Naive thymus-derived CD4-positive, alpha-beta T cell (primary cell): ENCODE data around the gene THSD4. TPM values are rescaled to one million over a fixed set of nuclear protein-coding genes. Genes with fewer than 3 reads are reported as not detected.

ENCODE experiments used
- ATAC-seq: fragments of 150-1000 bp; cut with Tn5 transposase; 2 replicates; pipeline ENCODE4 v1.10.0; 2021; ENCODE audit warnings: mild to moderate bottlenecking, moderate library complexity
- CTCF ChIA-PET: fragments of 350-600 bp; sonication (Branson Sonifier 250); formaldehyde crosslinking; loops from one replicate; lab custom pipeline; 2021; ENCODE audit warnings: antibody characterized with exemption; lab: Charles Lee
- POLR2A ChIA-PET: fragments of 350-600 bp; sonication (Branson Sonifier 250); formaldehyde crosslinking; loops from one replicate; lab custom pipeline; 2021; ENCODE audit warnings: antibody characterized with exemption, inconsistent platforms; lab: Charles Lee
- DNase-seq, 9 donors: peaks; one replicate each; pipeline versions ENCODE4 v3.0.0 to v3.0.0-alpha.2; 2020 to 2022; ENCODE audit warnings: mixed read lengths in 1 of 9
- H3K27ac ChIP-seq: one replicate; pipeline ENCODE4 v1.7.0; 2013; ENCODE audit warnings: mild to moderate bottlenecking, low read depth, low read length, moderate library complexity
- H3K27me3 ChIP-seq, 2 donors: one replicate each; pipeline ENCODE4 v1.7.0; 2013; ENCODE audit warnings: low read length in 2 of 2, mild to moderate bottlenecking in 2 of 2, moderate library complexity in 2 of 2; ENCODE audit not compliant: control insufficient read depth in 2 of 2, insufficient read depth in 2 of 2
- H3K36me3 ChIP-seq, 3 experiments: 1 replicate in 2 of 3; 2 replicates in 1 of 3; pipeline ENCODE4 v1.7.0; 2013; ENCODE audit warnings: low read length in 3 of 3, mild to moderate bottlenecking in 3 of 3, moderate library complexity in 1 of 3; ENCODE audit not compliant: insufficient read depth in 3 of 3, control insufficient read depth in 2 of 3
- H3K4me1 ChIP-seq, 2 donors: one replicate each; pipeline ENCODE4 v1.7.0; 2013; ENCODE audit warnings: low read length in 2 of 2, mild to moderate bottlenecking in 2 of 2, moderate library complexity in 1 of 2; ENCODE audit not compliant: control insufficient read depth in 2 of 2, insufficient read depth in 2 of 2
- H3K4me3 ChIP-seq: 2 replicates; pipeline ENCODE4 v1.7.0; 2013; ENCODE audit warnings: mild to moderate bottlenecking, low read length
- H3K9me3 ChIP-seq, 3 experiments: 1 replicate in 2 of 3; 2 replicates in 1 of 3; pipeline ENCODE4 v1.7.0; 2013; ENCODE audit warnings: low read length in 3 of 3; ENCODE audit not compliant: control insufficient read depth in 2 of 3
- H3K27ac Mint-ChIP-seq, 9 donors: one replicate each; pipeline ENCODE4 v1.8.0; 2020 to 2022; ENCODE audit warnings: mixed read lengths in 9 of 9, mild to moderate bottlenecking in 8 of 9, moderate library complexity in 5 of 9, inconsistent platforms in 2 of 9
- H3K27me3 Mint-ChIP-seq, 5 donors: one replicate each; pipeline ENCODE4 v1.8.0; 2021 to 2022; ENCODE audit warnings: mixed read lengths in 5 of 5, mild to moderate bottlenecking in 1 of 5
- H3K36me3 Mint-ChIP-seq, 5 donors: one replicate each; pipeline ENCODE4 v1.8.0; 2020 to 2022; ENCODE audit warnings: mixed read lengths in 5 of 5, mild to moderate bottlenecking in 3 of 5, inconsistent platforms in 1 of 5
- H3K4me1 Mint-ChIP-seq, 7 donors: one replicate each; pipeline ENCODE4 v1.8.0; 2020 to 2022; ENCODE audit warnings: mixed read lengths in 7 of 7, mild to moderate bottlenecking in 3 of 7, inconsistent platforms in 1 of 7
- H3K4me3 Mint-ChIP-seq, 10 donors: one replicate each; pipeline ENCODE4 v1.8.0; 2020 to 2022; ENCODE audit warnings: mild to moderate bottlenecking in 10 of 10, mixed read lengths in 10 of 10, moderate library complexity in 6 of 10, inconsistent platforms in 2 of 10
- H3K9me3 Mint-ChIP-seq, 11 donors: one replicate each; pipeline ENCODE4 v1.8.0; 2020 to 2022; ENCODE audit warnings: mixed read lengths in 11 of 11, mild to moderate bottlenecking in 4 of 11, inconsistent platforms in 1 of 11, moderate library complexity in 1 of 11
- intact Hi-C, 2 donors: fragments of 100-400 bp; cut with micrococcal nuclease; formaldehyde crosslinking; loops; one replicate each; pipeline ENCODE4 v1.15.1; 2023
- polyA plus RNA-seq, 2 donors: library from polyadenylated mRNA; unstranded; fragments of 300-500 nt; fragmentation: Illumina TruSeq; gene quantifications; one replicate each; pipeline ENCODE4 v1.2.3, GENCODE V29; 2021
- total RNA-seq, 6 experiments: library from RNA in 5 of 6; stranded (reverse) in 5 of 6; gene quantifications; 1 replicate in 5 of 6; 2 replicates in 1 of 6; pipeline ENCODE4 v1.2.3 and lab custom pipeline; 2021 to 2026

The THSD4 gene
- total and polyA plus RNA-seq, 7 experiments from 2014 or later, result not detected

DNA sequence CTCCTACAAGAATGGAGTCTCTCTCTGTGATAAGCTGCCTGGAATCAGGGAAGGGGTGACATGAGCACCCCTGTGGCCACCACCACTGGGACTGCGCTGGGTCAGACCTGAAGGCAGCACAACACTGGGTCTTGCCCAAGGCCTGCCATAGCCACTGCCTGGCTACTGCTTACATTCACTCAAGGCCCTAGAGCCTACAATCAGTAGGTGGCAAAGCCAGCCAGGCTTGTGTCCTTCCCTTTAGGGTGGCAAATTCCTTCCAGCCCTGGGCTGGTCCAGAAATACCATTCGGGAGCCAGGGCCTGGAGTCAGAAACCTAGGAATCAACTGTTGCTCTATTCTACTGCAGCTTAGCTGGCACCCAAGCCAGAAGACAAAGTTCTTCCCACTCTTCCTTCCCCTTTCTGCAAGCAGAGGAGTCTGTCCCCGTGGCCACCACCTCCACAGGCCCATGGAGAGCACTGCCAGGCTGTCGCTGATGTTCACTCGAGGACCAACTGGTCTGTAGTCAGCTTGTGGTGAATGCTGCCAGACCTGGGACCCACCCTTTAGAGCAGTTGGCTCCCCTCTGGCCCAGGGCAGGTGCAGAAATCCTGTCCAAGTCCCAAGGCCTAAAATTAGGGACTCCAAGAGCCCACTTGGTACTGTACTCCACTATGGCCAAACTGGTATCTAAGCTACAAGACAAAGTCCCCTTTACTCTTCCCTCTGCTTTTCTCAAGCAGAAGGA lies 307.4 kb downstream of the THSD4 start:
- no peaks in the 10 kb centered on the region for H3K9me3 ChIP-seq
- H3K27me3 ChIP-seq, result no peaks in the 10 kb centered on the region
- ATAC-seq (no peak), DNase-seq (no peak)
- intact Hi-C loops, result no loop called here
- no peaks in the 10 kb centered on the region for H3K36me3 ChIP-seq
- H3K9me3 Mint-ChIP-seq, result peaks cover 0 to 10% (median 3%) of the 10 kb centered on the region in 11 donors
- no peak overlapping the region for H3K27ac ChIP-seq
- H3K4me1 Mint-ChIP-seq, result no peaks in the 10 kb centered on the region
- H3K36me3 Mint-ChIP-seq, result no peaks in the 10 kb centered on the region
- H3K27me3 Mint-ChIP-seq, result peaks cover 0 to 38% (median 13%) of the 10 kb centered on the region in 5 donors
- CTCF ChIA-PET, result no interaction called here
- POLR2A ChIA-PET, result no interaction called here
- no peak overlapping the region for H3K4me3 ChIP-seq
- no peak overlapping the region for H3K27ac Mint-ChIP-seq
- no peaks in the 10 kb centered on the region for H3K4me1 ChIP-seq
- H3K4me3 Mint-ChIP-seq, result no peak overlapping the region

DNA sequence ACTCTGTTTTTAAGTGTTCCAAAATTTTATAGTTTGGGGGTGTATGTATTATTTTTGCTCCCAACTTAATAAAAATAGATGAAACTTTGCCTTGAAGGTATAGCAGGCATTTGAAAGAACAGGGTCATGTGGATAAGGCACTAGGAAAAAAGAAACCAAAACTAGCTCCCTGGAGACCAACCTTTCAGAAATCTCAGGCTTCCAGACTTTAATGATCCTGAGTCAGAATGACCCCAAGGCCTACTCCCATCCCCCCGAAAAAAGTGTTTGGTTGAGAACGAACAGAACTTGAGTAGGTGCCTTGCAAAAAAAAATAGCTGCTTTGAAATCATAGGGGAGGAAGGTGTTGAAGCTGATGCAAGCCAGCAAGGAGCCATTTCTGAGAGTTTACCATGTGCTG lies 309.5 kb downstream of the THSD4 start:
- Histone ChIP-seq H3K27me3 (no peaks in the 10 kb centered on the region), H3K9me3 (no peaks in the 10 kb centered on the region), H3K27ac (no peak overlapping the region), H3K4me3 (no peak overlapping the region), H3K4me1 (no peaks in the 10 kb centered on the region), H3K36me3 (no peaks in the 10 kb centered on the region)
- H3K4me1 Mint-ChIP-seq, result no peaks in the 10 kb centered on the region
- ChIA-PET POLR2A (no interaction called here), CTCF (no interaction called here)
- H3K27me3 Mint-ChIP-seq, result peaks cover 0 to 42% (median 13%) of the 10 kb centered on the region in 5 donors
- no peak for ATAC-seq
- no peak overlapping the region for H3K4me3 Mint-ChIP-seq
- intact Hi-C loops, result no loop called here
- no peak overlapping the region for H3K27ac Mint-ChIP-seq
- no peaks in the 10 kb centered on the region for H3K36me3 Mint-ChIP-seq
- H3K9me3 Mint-ChIP-seq, result peaks cover 0 to 10% (median 3%) of the 10 kb centered on the region in 11 donors
- DNase-seq, result no peak

DNA sequence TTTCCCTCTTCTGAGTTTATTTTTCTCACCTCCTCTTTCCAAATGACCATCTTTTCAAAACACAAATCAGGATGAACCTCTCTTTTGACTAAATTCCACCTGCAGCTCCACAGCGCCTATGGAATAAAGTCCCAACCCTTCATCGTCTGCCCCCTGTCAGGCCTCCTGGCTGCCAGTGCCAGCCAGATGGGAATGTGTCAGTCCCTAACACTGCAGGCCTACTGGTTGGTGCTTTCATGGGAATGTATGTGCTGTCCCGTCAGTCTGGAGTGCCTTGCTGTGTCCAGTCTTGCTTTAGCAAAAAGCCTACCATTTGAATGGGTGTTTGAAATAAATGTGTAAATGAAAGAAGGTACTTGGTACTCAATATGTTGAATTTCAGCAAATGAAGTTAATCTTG lies 310.1 kb downstream of the THSD4 start:
- Histone ChIP-seq H3K36me3 (no peaks in the 10 kb centered on the region), H3K4me3 (no peak overlapping the region), H3K9me3 (no peaks in the 10 kb centered on the region), H3K27me3 (no peaks in the 10 kb centered on the region), H3K4me1 (no peaks in the 10 kb centered on the region), H3K27ac (no peak overlapping the region)
- H3K4me1 Mint-ChIP-seq, result no peaks in the 10 kb centered on the region
- ATAC-seq (no peak), DNase-seq (no peak)
- intact Hi-C loops, result no loop called here
- H3K4me3 Mint-ChIP-seq, result no peak overlapping the region
- no peak overlapping the region for H3K27ac Mint-ChIP-seq
- no peaks in the 10 kb centered on the region for H3K36me3 Mint-ChIP-seq
- CTCF ChIA-PET, result no interaction called here
- POLR2A ChIA-PET, result no interaction called here
- peaks cover 0 to 10% (median 3%) of the 10 kb centered on the region in 11 donors for H3K9me3 Mint-ChIP-seq
- peaks cover 0 to 37% (median 10%) of the 10 kb centered on the region in 5 donors for H3K27me3 Mint-ChIP-seq

DNA sequence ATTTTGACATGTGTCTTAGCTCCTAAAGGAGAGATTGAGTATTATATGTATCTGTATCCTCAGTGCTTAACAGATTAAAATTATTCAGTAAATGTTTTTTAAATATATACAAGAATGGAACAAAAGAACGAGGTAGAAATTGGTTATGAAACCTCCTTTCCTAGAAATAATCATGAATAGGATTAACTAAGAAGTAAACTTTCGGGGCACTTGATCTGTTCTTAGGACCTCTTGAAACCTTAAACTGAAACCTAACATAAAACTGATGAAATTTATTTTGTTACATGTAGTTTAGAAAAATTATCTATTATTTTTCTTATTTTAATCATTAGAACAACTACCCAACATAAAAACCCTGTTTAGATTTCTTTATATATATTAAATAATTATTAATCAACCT lies 311.5 kb downstream of the THSD4 start:
- H3K9me3 Mint-ChIP-seq, result peaks cover 0 to 5% (median 3%) of the 10 kb centered on the region in 11 donors

DNA sequence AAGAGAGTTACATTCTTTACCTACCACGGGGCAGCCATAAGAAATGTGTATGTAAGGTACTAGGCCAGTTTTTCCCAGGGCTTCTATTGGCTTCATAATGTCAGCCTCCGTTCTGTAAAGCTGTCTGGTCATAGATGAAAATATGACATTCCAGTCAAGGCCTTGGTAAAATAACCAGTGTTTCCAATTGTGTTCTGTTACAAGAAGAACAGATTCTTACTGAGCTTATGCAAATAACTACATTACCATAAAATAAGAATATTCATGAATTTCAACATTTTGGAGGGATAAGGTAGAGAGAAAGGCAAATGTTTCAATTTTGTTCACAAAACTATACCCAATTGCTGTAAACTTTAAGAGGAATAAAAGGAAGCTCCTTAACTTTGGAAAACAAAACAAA lies 315.5 kb downstream of the THSD4 start:
- Mint-ChIP-seq H3K9me3 (no peaks in the 10 kb centered on the region), H3K27me3 (peaks cover 0 to 17% (median 7%) of the 10 kb centered on the region in 5 donors), H3K27ac (no peak overlapping the region), H3K4me1 (no peaks in the 10 kb centered on the region), H3K4me3 (no peak overlapping the region), H3K36me3 (no peaks in the 10 kb centered on the region)
- no peaks in the 10 kb centered on the region for H3K4me1 ChIP-seq
- POLR2A ChIA-PET, result no interaction called here
- CTCF ChIA-PET, result interaction anchor here (0.6 kb wide), 1 partner anchor 10 kb away, joined by 3 read pairs; no protein-coding TSS in a partner anchor
- H3K36me3 ChIP-seq, result no peaks in the 10 kb centered on the region
- no peak overlapping the region for H3K4me3 ChIP-seq
- ATAC-seq (no peak), DNase-seq (no peak)
- no peak overlapping the region for H3K27ac ChIP-seq
- no peaks in the 10 kb centered on the region for H3K9me3 ChIP-seq
- no peaks in the 10 kb centered on the region for H3K27me3 ChIP-seq
- intact Hi-C loops, result loop anchor here in 1 of 2 donors (10.0 kb wide), 1 partner anchor 746 kb away; no protein-coding TSS in a partner anchor

More for the DNA sequence above, 311.5 kb downstream of the THSD4 start:
- peaks cover 0 to 28% (median 11%) of the 10 kb centered on the region in 5 donors for H3K27me3 Mint-ChIP-seq
- no peaks in the 10 kb centered on the region for H3K4me1 ChIP-seq
- no peaks in the 10 kb centered on the region for H3K27me3 ChIP-seq
- intact Hi-C loops, result no loop called here
- H3K36me3 Mint-ChIP-seq, result no peaks in the 10 kb centered on the region
- no peaks in the 10 kb centered on the region for H3K36me3 ChIP-seq
- no peak overlapping the region for H3K27ac Mint-ChIP-seq
- POLR2A ChIA-PET, result no interaction called here
- DNase-seq (no peak), ATAC-seq (no peak)
- no peak overlapping the region for H3K27ac ChIP-seq
- CTCF ChIA-PET, result interaction anchor here (0.6 kb wide), 1 partner anchor 666 kb away, joined by 3 read pairs; no protein-coding TSS in a partner anchor
- no peak overlapping the region for H3K4me3 ChIP-seq
- no peak overlapping the region for H3K4me3 Mint-ChIP-seq
- H3K4me1 Mint-ChIP-seq, result no peaks in the 10 kb centered on the region
- no peaks in the 10 kb centered on the region for H3K9me3 ChIP-seq

DNA sequence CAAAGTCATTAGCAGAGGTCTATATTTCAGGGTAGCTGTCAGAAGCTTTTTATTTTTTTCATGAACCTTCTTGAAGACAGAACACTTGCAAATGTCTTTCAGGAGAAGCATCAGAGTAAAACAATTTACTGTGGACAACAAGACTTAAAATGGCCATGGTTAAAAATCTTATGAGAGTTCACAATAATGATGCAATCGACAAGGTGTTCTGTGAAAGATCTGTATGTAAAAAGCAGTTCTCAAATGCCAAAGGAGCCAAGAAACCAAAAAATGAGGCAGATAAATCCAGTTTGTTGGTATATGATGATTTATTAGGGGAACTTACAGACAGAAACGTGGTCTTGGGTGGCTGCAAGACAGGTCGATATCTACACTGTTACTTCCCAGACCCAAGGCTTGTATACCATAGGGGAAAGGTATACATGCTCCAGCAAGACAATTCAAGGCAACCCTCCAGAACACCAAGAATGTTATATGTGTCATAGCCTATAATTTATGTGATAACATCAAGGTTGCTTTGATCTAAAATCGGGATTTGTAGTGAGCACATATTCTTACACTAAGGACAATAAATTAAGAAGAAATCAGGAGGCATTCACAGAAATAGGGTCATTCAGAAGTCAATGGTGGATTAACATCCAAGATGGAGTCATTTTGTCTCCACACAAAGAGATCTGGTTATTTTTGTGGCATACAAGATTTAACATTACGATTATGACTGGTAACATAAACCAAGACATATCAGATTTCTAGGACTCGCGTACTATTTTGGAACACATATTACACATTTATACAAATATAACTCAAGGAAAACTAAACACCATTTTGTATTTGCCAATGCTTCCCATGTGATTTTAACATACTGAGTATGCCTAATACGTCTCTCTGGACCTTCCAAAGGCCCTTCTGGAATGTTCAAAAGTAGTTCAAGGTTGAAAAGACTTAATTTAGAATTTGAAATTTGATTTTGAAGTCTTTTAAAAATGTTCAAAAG lies 316.4 kb downstream of the THSD4 start:
- no peak for ATAC-seq
- H3K27me3 Mint-ChIP-seq, result peaks cover 0 to 17% (median 0%) of the 10 kb centered on the region in 5 donors
- Histone ChIP-seq H3K4me3 (no peak overlapping the region), H3K36me3 (no peaks in the 10 kb centered on the region), H3K4me1 (no peaks in the 10 kb centered on the region), H3K27me3 (no peaks in the 10 kb centered on the region), H3K9me3 (no peaks in the 10 kb centered on the region), H3K27ac (no peak overlapping the region)
- no peaks in the 10 kb centered on the region for H3K4me1 Mint-ChIP-seq
- no peak overlapping the region for H3K4me3 Mint-ChIP-seq
- POLR2A ChIA-PET, result no interaction called here
- H3K27ac Mint-ChIP-seq, result no peak overlapping the region
- intact Hi-C loops, result loop anchor here in 1 of 2 donors (10.0 kb wide), 1 partner anchor 747 kb away; no protein-coding TSS in a partner anchor
- peaks cover 0 to 3% (median 0%) of the 10 kb centered on the region in 11 donors for H3K9me3 Mint-ChIP-seq
- CTCF ChIA-PET, result interaction anchor here (0.6 kb wide), 1 partner anchor 9 kb away, joined by 3 read pairs; no protein-coding TSS in a partner anchor
- DNase-seq, result no peak
- H3K36me3 Mint-ChIP-seq, result no peaks in the 10 kb centered on the region
